Measurements from ENCODE around the gene VOPP1.
"Not testable (repeated sequence)": the region's sequence is repeated elsewhere in the genome, so short reads cannot be mapped to it uniquely, and the experiment has no call there.

VOPP1 gene

DNA sequence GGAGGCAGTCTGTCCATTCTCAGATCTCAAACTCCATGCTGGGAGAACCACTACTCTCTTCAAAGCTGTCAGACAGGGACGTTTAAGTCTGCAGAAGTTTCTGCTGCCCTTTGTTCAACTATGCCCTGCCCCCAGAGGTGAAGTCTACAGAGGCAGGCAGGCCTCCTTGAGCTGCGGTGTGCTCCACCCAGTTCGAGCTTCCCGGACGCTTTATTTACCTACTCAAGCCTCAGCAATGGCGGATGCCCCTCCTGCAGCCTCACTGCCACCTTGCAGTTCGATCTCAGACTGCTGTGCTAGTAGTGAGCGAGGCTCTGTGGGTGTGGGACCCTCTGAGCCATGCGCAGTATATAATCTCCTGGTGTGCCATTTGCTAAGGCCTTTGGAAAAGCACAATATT, 10.4 kb upstream of the VOPP1 start:
- H3K4me1 ChIP-seq (ENCODE audit: control extremely low read depth in 1 of 4, control insufficient read depth in 4 of 4, insufficient read depth in 4 of 4, low read length in 3 of 4): peaks cover 0 to 11% (median 5%) of the 10 kb centered on the region in 4 experiments
- POLR2A ChIA-PET; H3K27ac ChIP-seq (ENCODE audit: insufficient read depth in 1 of 2, low read depth in 1 of 2, low read length in 2 of 2, poor library complexity in 1 of 2, severe bottlenecking in 2 of 2); H3K9me3 ChIP-seq (ENCODE audit: control extremely low read depth in 1 of 5, control insufficient read depth in 4 of 5, insufficient read depth in 2 of 5, low read depth in 1 of 5, low read length in 4 of 5); H3K27me3 ChIP-seq (replicated peaks in 2 of 5; ENCODE audit: control insufficient read depth in 4 of 5, insufficient read depth in 5 of 5, low read length in 4 of 5); H3K36me3 ChIP-seq (ENCODE audit: control insufficient read depth in 4 of 4, insufficient read depth in 4 of 4, low read length in 3 of 4); H3K4me3 ChIP-seq (ENCODE audit: control insufficient read depth in 1 of 7, extremely low read depth in 1 of 7, insufficient read depth in 4 of 7, low read depth in 2 of 7, low read length in 6 of 7); DNase-seq: not testable (repeated sequence)
- CTCF ChIA-PET: interaction anchor here (1.4 kb wide), 1 partner anchor 9 kb away, joined by 3 read pairs; no protein-coding TSS in a partner anchor
- 91% methylated on average over 7 of the region's 9 CpGs for WGBS (ENCODE audit: insufficient coverage)

DNA sequence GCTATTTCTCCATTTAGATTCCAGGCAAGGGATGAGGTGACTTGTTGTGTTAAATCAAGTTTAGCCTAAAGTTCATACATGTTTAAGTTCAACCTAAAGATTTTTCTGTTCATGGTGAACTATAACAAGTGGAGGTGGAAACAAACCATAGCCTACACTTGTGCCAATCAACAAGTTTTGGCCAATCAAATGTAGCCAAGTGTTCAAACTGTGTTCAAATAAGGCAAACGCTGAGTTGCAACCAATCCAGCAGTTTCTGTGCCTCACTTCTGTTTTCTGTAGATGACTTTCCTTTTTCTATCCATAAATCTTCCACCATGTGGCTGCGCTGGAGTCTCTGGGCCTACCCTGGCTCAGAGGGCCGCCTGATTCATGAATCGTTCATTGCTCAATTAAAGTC, 4.5 kb upstream of the VOPP1 start:
- peak in 2 of 3 donors; percentile 18 to 26 for DNase-seq
- WGBS (ENCODE audit: insufficient coverage): 100% methylated on average over 1 of the region's 4 CpGs
- POLR2A ChIA-PET: no interaction called here
- Histone ChIP-seq H3K4me3 (ENCODE audit: control insufficient read depth in 1 of 7, extremely low read depth in 1 of 7, insufficient read depth in 4 of 7, low read depth in 2 of 7, low read length in 6 of 7) (no peak overlapping the region), H3K4me1 (ENCODE audit: control extremely low read depth in 1 of 4, control insufficient read depth in 4 of 4, insufficient read depth in 4 of 4, low read length in 3 of 4) (peaks cover 13 to 29% (median 23%) of the 10 kb centered on the region in 4 experiments), H3K9me3 (ENCODE audit: control extremely low read depth in 1 of 5, control insufficient read depth in 4 of 5, insufficient read depth in 2 of 5, low read depth in 1 of 5, low read length in 4 of 5) (no peaks in the 10 kb centered on the region), H3K27ac (ENCODE audit: insufficient read depth in 1 of 2, low read depth in 1 of 2, low read length in 2 of 2, poor library complexity in 1 of 2, severe bottlenecking in 2 of 2) (no peak overlapping the region), H3K27me3 (replicated peaks in 2 of 5; ENCODE audit: control insufficient read depth in 4 of 5, insufficient read depth in 5 of 5, low read length in 4 of 5) (no peaks in the 10 kb centered on the region), H3K36me3 (ENCODE audit: control insufficient read depth in 4 of 4, insufficient read depth in 4 of 4, low read length in 3 of 4) (no peaks in the 10 kb centered on the region)
- CTCF ChIA-PET: no interaction called here

DNA sequence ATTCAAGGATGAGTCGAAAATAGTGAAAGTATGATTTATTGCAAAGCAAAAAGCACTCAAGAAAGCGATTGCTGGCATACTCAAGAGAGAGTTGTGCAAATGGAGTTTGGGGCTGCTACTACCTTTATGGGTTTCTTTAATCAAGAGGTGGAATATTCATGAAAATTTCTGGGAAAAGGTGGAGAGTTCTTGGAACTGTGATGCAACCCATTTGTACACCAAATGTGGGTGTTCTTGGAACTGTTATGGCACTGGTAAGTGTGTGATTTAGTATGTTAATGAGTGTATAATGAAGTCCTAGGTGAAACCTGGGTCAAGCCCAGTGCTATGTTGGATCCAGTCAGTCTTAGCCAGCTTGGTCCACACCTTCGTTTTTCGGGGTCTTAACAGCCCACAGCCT, 3.4 kb upstream of the VOPP1 start:
- H3K9me3 ChIP-seq (ENCODE audit: control extremely low read depth in 1 of 5, control insufficient read depth in 4 of 5, insufficient read depth in 2 of 5, low read depth in 1 of 5, low read length in 4 of 5): no peaks in the 10 kb centered on the region
- H3K36me3 ChIP-seq (ENCODE audit: control insufficient read depth in 4 of 4, insufficient read depth in 4 of 4, low read length in 3 of 4): no peaks in the 10 kb centered on the region
- no peaks in the 10 kb centered on the region for H3K27me3 ChIP-seq (replicated peaks in 2 of 5; ENCODE audit: control insufficient read depth in 4 of 5, insufficient read depth in 5 of 5, low read length in 4 of 5)
- POLR2A ChIA-PET: no interaction called here
- no peak for DNase-seq
- H3K4me1 ChIP-seq (ENCODE audit: control extremely low read depth in 1 of 4, control insufficient read depth in 4 of 4, insufficient read depth in 4 of 4, low read length in 3 of 4): peaks cover 19 to 35% (median 31%) of the 10 kb centered on the region in 4 experiments
- 98% methylated on average over 4 of the region's 4 CpGs for WGBS (ENCODE audit: insufficient coverage)
- no peak overlapping the region for H3K27ac ChIP-seq (ENCODE audit: insufficient read depth in 1 of 2, low read depth in 1 of 2, low read length in 2 of 2, poor library complexity in 1 of 2, severe bottlenecking in 2 of 2)
- CTCF ChIA-PET: interaction anchor here (3.9 kb wide), 1 partner anchor 17 kb away, joined by 18 read pairs; no protein-coding TSS in a partner anchor
- H3K4me3 ChIP-seq (ENCODE audit: control insufficient read depth in 1 of 7, extremely low read depth in 1 of 7, insufficient read depth in 4 of 7, low read depth in 2 of 7, low read length in 6 of 7): no peak overlapping the region

DNA sequence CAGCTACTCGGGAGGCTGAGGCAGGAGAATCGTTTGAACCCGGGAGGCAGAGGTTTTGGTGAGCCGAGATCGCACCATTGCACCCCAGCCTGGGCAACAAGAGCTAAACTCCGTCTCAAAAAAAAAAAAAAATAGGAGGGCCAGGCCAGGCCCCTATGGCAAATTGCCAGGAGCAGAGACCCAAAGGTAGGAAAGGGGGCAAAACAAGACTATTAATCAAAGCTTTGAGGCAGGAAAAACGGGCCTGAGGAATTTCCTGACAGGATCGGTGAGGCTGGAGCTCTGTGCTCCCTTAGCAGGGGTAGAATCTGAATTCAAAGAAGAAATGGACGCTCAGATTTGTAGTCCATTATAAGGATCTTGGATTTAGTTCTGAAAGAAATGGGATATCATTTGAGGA, 2.8 kb upstream of the VOPP1 start:
- H3K9me3 ChIP-seq (ENCODE audit: control extremely low read depth in 1 of 5, control insufficient read depth in 4 of 5, insufficient read depth in 2 of 5, low read depth in 1 of 5, low read length in 4 of 5): no peaks in the 10 kb centered on the region
- WGBS (ENCODE audit: insufficient coverage): 70% methylated on average over 9 of the region's 9 CpGs
- no peaks in the 10 kb centered on the region for H3K27me3 ChIP-seq (replicated peaks in 2 of 5; ENCODE audit: control insufficient read depth in 4 of 5, insufficient read depth in 5 of 5, low read length in 4 of 5)
- no peak overlapping the region for H3K27ac ChIP-seq (ENCODE audit: insufficient read depth in 1 of 2, low read depth in 1 of 2, low read length in 2 of 2, poor library complexity in 1 of 2, severe bottlenecking in 2 of 2)
- peaks cover 19 to 37% (median 33%) of the 10 kb centered on the region in 4 experiments for H3K4me1 ChIP-seq (ENCODE audit: control extremely low read depth in 1 of 4, control insufficient read depth in 4 of 4, insufficient read depth in 4 of 4, low read length in 3 of 4)
- no peak overlapping the region for H3K4me3 ChIP-seq (ENCODE audit: control insufficient read depth in 1 of 7, extremely low read depth in 1 of 7, insufficient read depth in 4 of 7, low read depth in 2 of 7, low read length in 6 of 7)
- no peak for DNase-seq
- ChIA-PET POLR2A (interaction anchor here (0.6 kb wide), 1 partner anchor 901 kb away, joined by 3 read pairs; no protein-coding TSS in a partner anchor), CTCF (interaction anchor here (1.5 to 3.9 kb wide), 3 partner anchors 16 to 43 kb away, joined by 4 to 18 read pairs (median 6); no protein-coding TSS in a partner anchor)
- no peaks in the 10 kb centered on the region for H3K36me3 ChIP-seq (ENCODE audit: control insufficient read depth in 4 of 4, insufficient read depth in 4 of 4, low read length in 3 of 4)

DNA sequence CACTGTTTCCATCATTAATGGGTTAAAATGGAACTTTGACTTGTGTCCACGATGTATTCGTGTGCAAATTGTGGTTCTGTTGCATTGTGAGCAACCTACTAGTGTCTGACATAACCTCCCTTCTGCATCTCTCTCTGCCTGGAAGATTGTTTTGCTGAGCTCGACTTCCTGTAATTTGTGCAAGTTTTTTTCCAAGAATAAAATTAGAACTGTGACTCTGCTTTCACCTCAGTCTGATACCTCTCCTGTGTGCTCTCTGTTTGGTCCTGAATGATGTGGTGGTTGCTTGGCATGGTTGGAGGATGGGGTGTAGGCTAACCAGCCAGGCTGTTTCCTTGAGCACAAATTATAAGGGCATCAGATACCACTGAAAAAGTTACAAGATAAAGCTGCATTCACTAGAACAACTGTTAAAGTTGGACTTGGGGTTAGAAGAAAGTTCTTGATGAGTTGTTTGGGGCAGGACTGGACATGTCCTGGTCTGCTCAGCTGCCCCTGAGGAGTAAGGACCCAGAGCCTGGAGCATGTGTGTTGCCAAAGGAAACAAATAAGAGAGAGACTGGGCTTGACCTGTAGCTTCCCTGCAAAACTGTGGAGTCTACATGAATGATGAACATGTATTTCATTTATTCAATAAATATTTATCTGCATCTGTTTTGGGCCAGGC, 1.9 kb upstream of the VOPP1 start:
- no peaks in the 10 kb centered on the region for H3K27me3 ChIP-seq (replicated peaks in 2 of 5; ENCODE audit: control insufficient read depth in 4 of 5, insufficient read depth in 5 of 5, low read length in 4 of 5)
- WGBS (ENCODE audit: insufficient coverage): 10% methylated on average over 2 of the region's 3 CpGs
- peak overlapping the region in 1 of 7 experiments; percentile 13 for H3K4me3 ChIP-seq (ENCODE audit: control insufficient read depth in 1 of 7, extremely low read depth in 1 of 7, insufficient read depth in 4 of 7, low read depth in 2 of 7, low read length in 6 of 7)
- peaks cover 19 to 42% (median 40%) of the 10 kb centered on the region in 4 experiments for H3K4me1 ChIP-seq (ENCODE audit: control extremely low read depth in 1 of 4, control insufficient read depth in 4 of 4, insufficient read depth in 4 of 4, low read length in 3 of 4)
- H3K9me3 ChIP-seq (ENCODE audit: control extremely low read depth in 1 of 5, control insufficient read depth in 4 of 5, insufficient read depth in 2 of 5, low read depth in 1 of 5, low read length in 4 of 5): no peaks in the 10 kb centered on the region
- H3K27ac ChIP-seq (ENCODE audit: insufficient read depth in 1 of 2, low read depth in 1 of 2, low read length in 2 of 2, poor library complexity in 1 of 2, severe bottlenecking in 2 of 2): no peak overlapping the region
- DNase-seq: peak in 2 of 3 donors; percentile 67 to 71
- H3K36me3 ChIP-seq (ENCODE audit: control insufficient read depth in 4 of 4, insufficient read depth in 4 of 4, low read length in 3 of 4): no peaks in the 10 kb centered on the region
- ChIA-PET POLR2A (interaction anchor here (0.6 to 1.0 kb wide), 2 partner anchors 41 to 900 kb away, joined by 3 read pairs; no protein-coding TSS in a partner anchor), CTCF (interaction anchor here (0.8 to 3.9 kb wide), 11 partner anchors 9 to 134 kb away, joined by 3 to 18 read pairs (median 4); no protein-coding TSS in a partner anchor)

DNA sequence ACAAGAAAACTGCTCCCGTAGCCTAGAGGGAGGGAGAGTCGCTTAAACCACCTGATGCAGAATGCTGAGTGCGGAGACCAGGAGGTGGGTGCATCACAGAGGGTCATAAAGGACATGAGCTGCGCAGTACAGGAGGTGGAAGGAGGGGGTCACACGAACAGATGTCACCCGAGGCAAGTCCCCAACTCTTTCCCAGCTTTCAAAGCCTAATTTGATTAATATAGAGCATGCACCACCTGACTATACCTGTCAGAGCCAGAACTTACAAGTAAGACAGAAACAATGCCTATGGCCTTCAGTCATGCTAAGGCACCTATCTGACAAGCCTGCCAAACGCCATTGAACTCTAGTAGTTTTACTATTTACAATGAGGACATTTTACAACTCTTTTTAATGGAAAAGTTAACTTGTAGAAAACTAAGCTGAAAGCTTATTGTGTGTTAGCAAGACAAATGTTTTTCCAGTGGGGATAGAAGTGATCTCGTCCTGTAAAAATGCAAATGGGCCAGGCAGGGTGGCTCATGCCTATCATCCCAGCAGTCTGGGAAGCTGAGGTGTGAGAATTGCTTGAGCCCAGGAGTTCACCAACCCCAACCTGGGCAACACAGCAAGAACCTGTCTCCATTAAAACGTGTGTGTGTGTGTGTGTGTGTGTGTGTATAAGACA, 1.1 kb upstream of the VOPP1 start:
- no peak overlapping the region for H3K27ac ChIP-seq (ENCODE audit: insufficient read depth in 1 of 2, low read depth in 1 of 2, low read length in 2 of 2, poor library complexity in 1 of 2, severe bottlenecking in 2 of 2)
- DNase-seq: no peak
- H3K4me3 ChIP-seq (ENCODE audit: control insufficient read depth in 1 of 7, extremely low read depth in 1 of 7, insufficient read depth in 4 of 7, low read depth in 2 of 7, low read length in 6 of 7): peak overlapping the region in 6 of 7 experiments; percentile 66 to 86 (median 76)
- H3K4me1 ChIP-seq (ENCODE audit: control extremely low read depth in 1 of 4, control insufficient read depth in 4 of 4, insufficient read depth in 4 of 4, low read length in 3 of 4): peaks cover 19 to 46% (median 43%) of the 10 kb centered on the region in 4 experiments
- ChIA-PET CTCF (interaction anchor here (0.7 to 3.9 kb wide), 14 partner anchors 9 to 391 kb away, joined by 3 to 18 read pairs (median 4); partner anchors contain the start of gene NIPSNAP2), POLR2A (interaction anchor here (1.0 to 1.8 kb wide), 2 partner anchors 20 to 40 kb away, joined by 3 to 8 read pairs; no protein-coding TSS in a partner anchor)
- H3K27me3 ChIP-seq (replicated peaks in 2 of 5; ENCODE audit: control insufficient read depth in 4 of 5, insufficient read depth in 5 of 5, low read length in 4 of 5): no peaks in the 10 kb centered on the region
- H3K9me3 ChIP-seq (ENCODE audit: control extremely low read depth in 1 of 5, control insufficient read depth in 4 of 5, insufficient read depth in 2 of 5, low read depth in 1 of 5, low read length in 4 of 5): no peaks in the 10 kb centered on the region
- no peaks in the 10 kb centered on the region for H3K36me3 ChIP-seq (ENCODE audit: control insufficient read depth in 4 of 4, insufficient read depth in 4 of 4, low read length in 3 of 4)
- 57% methylated on average over 6 of the region's 9 CpGs for WGBS (ENCODE audit: insufficient coverage)

All from common myeloid progenitor, CD34-positive (primary cell).